Endothelial cell (in vitro differentiated cells): Measurements from ENCODE around the gene SERTM2. TPM values are rescaled to one million over a fixed set of nuclear protein-coding genes. Genes with fewer than 3 reads are reported as not detected.

Experiments
- DNase-seq: peaks from one replicate; pipeline ENCODE4 v3.0.0; 2021; ENCODE audit warnings: low spot score
- H3K27ac Mint-ChIP-seq: one replicate; pipeline ENCODE4 v1.8.0; 2021; ENCODE audit warnings: mixed read lengths, inconsistent platforms; ENCODE audit not compliant: unreplicated experiment
- H3K27me3 Mint-ChIP-seq: one replicate; pipeline ENCODE4 v1.8.0; 2021; ENCODE audit warnings: mild to moderate bottlenecking, moderate library complexity, mixed read lengths, inconsistent platforms; ENCODE audit not compliant: unreplicated experiment
- H3K36me3 Mint-ChIP-seq: one replicate; pipeline ENCODE4 v1.8.0; 2021; ENCODE audit warnings: mild to moderate bottlenecking, low read depth, mixed read lengths, inconsistent platforms; ENCODE audit not compliant: unreplicated experiment
- H3K4me1 Mint-ChIP-seq: one replicate; pipeline ENCODE4 v1.8.0; 2021; ENCODE audit warnings: mild to moderate bottlenecking, mixed read lengths, inconsistent platforms; ENCODE audit not compliant: unreplicated experiment
- H3K4me3 Mint-ChIP-seq: one replicate; pipeline ENCODE4 v1.8.0; 2021; ENCODE audit warnings: mild to moderate bottlenecking, mixed read lengths, inconsistent platforms; ENCODE audit not compliant: unreplicated experiment
- H3K9me3 Mint-ChIP-seq: one replicate; pipeline ENCODE4 v1.8.0; 2021; ENCODE audit warnings: mixed read lengths, inconsistent platforms; ENCODE audit not compliant: unreplicated experiment
- CTCF ChIP-seq: fragments of 200-600 bp; sonication (generic); IDR thresholded peaks from one replicate; pipeline ENCODE4 v1.5.0; 2021; ENCODE audit warnings: antibody characterized with exemption; ENCODE audit not compliant: unreplicated experiment
- total RNA-seq: library from RNA; stranded (reverse); fragmentation: NEBNext Ultra II Directional; extraction: Animal tissue kit (Norgen Biotek cat#: 25700); gene quantifications from one replicate; pipeline ENCODE4 v1.2.1, GENCODE V29; 2021; ENCODE audit not compliant: unreplicated experiment

The SERTM2 gene
- total RNA-seq, 1 donor from 2014 or later = 0.92 TPM

GRCh38 chrX:111483135-111483534 lies 28.3 kb upstream of the SERTM2 start:
- TF ChIP-seq CTCF = no peak
- Mint-ChIP-seq H3K4me3 (no peak overlapping the region), H3K36me3 (no peaks in the 10 kb centered on the region), H3K4me1 (no peaks in the 10 kb centered on the region), H3K9me3 (no peaks in the 10 kb centered on the region), H3K27me3 (peaks cover 1% of the 10 kb centered on the region), H3K27ac (no peak overlapping the region)
- no peak for DNase-seq

GRCh38 chrX:111483881-111484280 lies 27.6 kb upstream of the SERTM2 start:
- H3K4me1 Mint-ChIP-seq = no peaks in the 10 kb centered on the region
- H3K27me3 Mint-ChIP-seq = peaks cover 1% of the 10 kb centered on the region
- DNase-seq = no peak
- no peak overlapping the region for H3K27ac Mint-ChIP-seq
- no peak for TF ChIP-seq CTCF
- no peaks in the 10 kb centered on the region for H3K9me3 Mint-ChIP-seq
- no peak overlapping the region for H3K4me3 Mint-ChIP-seq
- H3K36me3 Mint-ChIP-seq = no peaks in the 10 kb centered on the region

GRCh38 chrX:111490688-111491087 lies 20.8 kb upstream of the SERTM2 start:
- DNase-seq = no peak
- no peak overlapping the region for H3K4me3 Mint-ChIP-seq
- no peak overlapping the region for H3K27ac Mint-ChIP-seq
- H3K9me3 Mint-ChIP-seq = no peaks in the 10 kb centered on the region
- no peak for TF ChIP-seq CTCF
- peaks cover 1% of the 10 kb centered on the region for H3K27me3 Mint-ChIP-seq
- no peaks in the 10 kb centered on the region for H3K36me3 Mint-ChIP-seq
- H3K4me1 Mint-ChIP-seq = no peaks in the 10 kb centered on the region

GRCh38 chrX:111492085-111492484 lies 19.4 kb upstream of the SERTM2 start:
- no peak for DNase-seq
- Mint-ChIP-seq H3K9me3 (no peaks in the 10 kb centered on the region), H3K36me3 (no peaks in the 10 kb centered on the region), H3K4me3 (no peak overlapping the region), H3K27ac (no peak overlapping the region), H3K27me3 (peaks cover 1% of the 10 kb centered on the region), H3K4me1 (no peaks in the 10 kb centered on the region)
- TF ChIP-seq CTCF = no peak

GRCh38 chrX:111498538-111499103 lies 12.8 kb upstream of the SERTM2 start:
- TF ChIP-seq CTCF = no peak
- DNase-seq = no peak
- Mint-ChIP-seq H3K9me3 (no peaks in the 10 kb centered on the region), H3K4me1 (no peaks in the 10 kb centered on the region), H3K27ac (no peak overlapping the region), H3K4me3 (no peak overlapping the region), H3K27me3 (no peaks in the 10 kb centered on the region), H3K36me3 (no peaks in the 10 kb centered on the region)
